T-helper 1 cell treated with Interleukin-12 subunit alpha and Interleukin-12 subunit beta and Interleukin-4 antibody, amounts not matched to agents 30 ng/mL and 1 ng/mL, for 36 hours (primary cell): ENCODE results near the gene R3HDM2. TPM values are rescaled to one million over a fixed set of nuclear protein-coding genes. Genes with fewer than 3 reads are reported as not detected.
"Not testable (repeated sequence)": the region's sequence is repeated elsewhere in the genome, so short reads cannot be mapped to it uniquely, and the experiment has no call there.

Source experiments
- intact Hi-C: fragments of 100-400 bp; cut with micrococcal nuclease; formaldehyde crosslinking; loops from one replicate; pipeline ENCODE4 v1.15.1; 2024
- total RNA-seq: library from RNA; stranded (reverse); gene quantifications from 2 replicates; pipeline ENCODE4 v1.2.3, GENCODE V29; 2022

Gene R3HDM2
- total RNA-seq, 1 donor from 2014 or later = 68.3 TPM

- intact Hi-C loops = loop anchor here (1.0 to 5.0 kb wide), 8 partner anchors 48 to 1458 kb away; partner anchors contain the start of genes ARHGAP9, CDK4, MBD6 and NEMP1
Observed at GRCh38 chr12:57430112-57430930, 522 bp downstream of the R3HDM2 start.

- intact Hi-C loops = loop anchor here (1.0 to 5.0 kb wide), 8 partner anchors 49 to 1457 kb away; partner anchors contain the start of genes ARHGAP9, CDK4, MBD6 and NEMP1
Observed at GRCh38 chr12:57429473-57430111, 1.3 kb downstream of the R3HDM2 start.

GRCh38 chr12:57428965-57429364 lies 1.9 kb downstream of the R3HDM2 start:
- intact Hi-C loops = no loop called here

GRCh38 chr12:57426948-57427347 lies 3.9 kb downstream of the R3HDM2 start:
- intact Hi-C loops = not testable (repeated sequence)

- intact Hi-C loops = no loop called here
Observed at GRCh38 chr12:57420482-57420881, 10.4 kb downstream of the R3HDM2 start.

GRCh38 chr12:57419495-57419894 lies 11.3 kb downstream of the R3HDM2 start:
- intact Hi-C loops = no loop called here

GRCh38 chr12:57418255-57418654 lies 12.6 kb downstream of the R3HDM2 start:
- intact Hi-C loops = no loop called here

- intact Hi-C loops = no loop called here
Observed at GRCh38 chr12:57416039-57416996, 14.5 kb downstream of the R3HDM2 start.

GRCh38 chr12:57415088-57415487 lies 15.8 kb downstream of the R3HDM2 start:
- intact Hi-C loops = no loop called here

GRCh38 chr12:57414160-57414559 lies 16.7 kb downstream of the R3HDM2 start:
- intact Hi-C loops = not testable (repeated sequence)

GRCh38 chr12:57410534-57410933 lies 20.3 kb downstream of the R3HDM2 start:
- intact Hi-C loops = no loop called here

- intact Hi-C loops = no loop called here
Observed at GRCh38 chr12:57404966-57405640, 25.7 kb downstream of the R3HDM2 start.

- intact Hi-C loops = not testable (repeated sequence)
Observed at GRCh38 chr12:57402156-57402555, 28.7 kb downstream of the R3HDM2 start.

GRCh38 chr12:57401165-57401564 lies 29.7 kb downstream of the R3HDM2 start:
- intact Hi-C loops = no loop called here

GRCh38 chr12:57399718-57400463 lies 31.0 kb downstream of the R3HDM2 start:
- intact Hi-C loops = not testable (repeated sequence)

- intact Hi-C loops = no loop called here
Observed at GRCh38 chr12:57397441-57397840, 33.4 kb downstream of the R3HDM2 start.

GRCh38 chr12:57395121-57395520 lies 35.7 kb downstream of the R3HDM2 start:
- intact Hi-C loops = no loop called here

GRCh38 chr12:57390174-57390573 lies 40.7 kb downstream of the R3HDM2 start:
- intact Hi-C loops = no loop called here

GRCh38 chr12:57389033-57389432 lies 41.8 kb downstream of the R3HDM2 start:
- intact Hi-C loops = no loop called here

- intact Hi-C loops = no loop called here
Observed at GRCh38 chr12:57388425-57388824, 42.4 kb downstream of the R3HDM2 start.
